ELF-1 (cell line): ENCODE measurements around the gene HOGA1.
A peak's percentile ranks its signal among the peaks of the same experiment; 100 is the strongest.

Source experiments
- DNase-seq: peaks from one replicate; pipeline ENCODE4 v3.0.0-alpha.2; 2016; ENCODE audit warnings: low read depth, low spot score

HOGA1 gene

GRCh38 chr10:97578171-97578844, 5.9 kb upstream of the HOGA1 start:
- no peak for DNase-seq

- DNase-seq = no peak
These were observed 3.5 kb upstream of the HOGA1 start for GRCh38 chr10:97580421-97581367.

- DNase-seq = no peak
These were observed 2.0 kb upstream of the HOGA1 start for GRCh38 chr10:97582169-97582568.

- DNase-seq = no peak
These were observed 713 bp upstream of the HOGA1 start for GRCh38 chr10:97583476-97583875.

- DNase-seq = no peak
These were observed 729 bp downstream of the HOGA1 start for GRCh38 chr10:97584798-97585438.

- DNase-seq = peak; percentile 34
These were observed 1.2 kb downstream of the HOGA1 start for GRCh38 chr10:97585439-97585811.

- DNase-seq = no peak
These were observed 3.0 kb downstream of the HOGA1 start for GRCh38 chr10:97587183-97587582.

- no peak for DNase-seq
These were observed 5.3 kb downstream of the HOGA1 start, which contains the start of gene C10orf62 for GRCh38 chr10:97589479-97589878. C10orf62 (plus strand) TSS chr10:97589721; CDS start chr10:97589898, 177 bp downstream.

GRCh38 chr10:97590082-97590747, 6.0 kb downstream of the HOGA1 start:
- DNase-seq = no peak

GRCh38 chr10:97590748-97591495, 6.7 kb downstream of the HOGA1 start:
- no peak for DNase-seq

GRCh38 chr10:97593421-97593820, 9.2 kb downstream of the HOGA1 start:
- no peak for DNase-seq

- DNase-seq = peak; percentile 17
These were observed 12.2 kb downstream of the HOGA1 start for GRCh38 chr10:97596101-97597082.

- no peak for DNase-seq
These were observed 13.6 kb downstream of the HOGA1 start for GRCh38 chr10:97597778-97598177.

- no peak for DNase-seq
These were observed 14.4 kb downstream of the HOGA1 start for GRCh38 chr10:97598407-97599271.

GRCh38 chr10:97599272-97599619, 15.1 kb downstream of the HOGA1 start:
- DNase-seq = no peak

- no peak for DNase-seq
These were observed 16.4 kb downstream of the HOGA1 start for GRCh38 chr10:97600616-97601015.

- DNase-seq = no peak
These were observed 17.4 kb downstream of the HOGA1 start for GRCh38 chr10:97601268-97602215.
